Erythroblast (primary cell): Measurements from ENCODE around the gene DENND2A.

Experiments
- GATA1 ChIP-seq: IDR thresholded peaks from 2 replicates; pipeline ENCODE4 v1.6.1; 2011; ENCODE audit warnings: low read depth, mild to moderate bottlenecking, control low read depth, low read length, moderate library complexity
- POLR2A ChIP-seq: IDR thresholded peaks from 2 replicates; pipeline ENCODE4 v1.6.1; 2011; ENCODE audit warnings: mild to moderate bottlenecking, low read length

DNA sequence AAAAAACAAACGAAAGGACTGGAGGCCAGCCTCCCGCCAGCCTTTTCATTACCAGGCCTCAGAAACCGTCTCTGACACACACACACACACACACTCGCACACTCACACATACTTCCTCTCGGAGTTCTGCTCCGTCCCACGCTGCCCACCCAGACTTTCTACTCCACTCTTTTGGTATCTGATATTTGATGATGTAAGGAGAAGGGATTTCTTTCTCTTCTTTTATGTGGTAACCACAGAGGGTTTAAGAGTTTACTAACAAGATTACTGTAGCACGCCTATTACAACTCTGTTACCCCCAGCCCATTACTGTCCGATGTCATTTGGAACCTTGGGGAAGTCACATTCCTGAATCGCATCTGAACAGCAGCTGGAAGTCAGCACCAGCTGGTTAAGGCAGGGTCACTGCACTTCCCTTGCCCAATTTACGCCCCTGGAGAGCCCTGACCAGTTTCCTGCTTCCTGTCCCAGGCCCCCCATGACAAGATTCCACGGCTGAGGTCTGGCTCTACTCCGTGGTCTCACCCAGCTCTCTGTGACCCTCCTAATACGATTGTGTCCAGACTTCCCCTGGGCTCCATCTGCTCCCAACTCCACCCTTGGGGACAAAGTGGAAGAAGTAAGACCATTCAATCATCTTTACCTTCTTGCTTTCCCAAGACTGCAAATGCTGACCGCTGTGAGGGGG, 1.1 kb downstream of the DENND2A start:
- no peak for TF ChIP-seq POLR2A
- no peak for TF ChIP-seq GATA1
